Pancreas (tissue), 10 donors: ENCODE measurements around the gene IFNK. TPM values are rescaled to one million over a fixed set of nuclear protein-coding genes. Genes with fewer than 3 reads are reported as not detected.
A peak's percentile ranks its signal among the peaks of the same experiment; 100 is the strongest.

ENCODE experiments used
- ATAC-seq, 4 donors: fragments of 200-7000 bp; cut with Tn5 transposase; one replicate each; pipeline versions ENCODE4 v1.8.0 to v1.9.1; 2020; ENCODE audit warnings: mild to moderate bottlenecking in 4 of 4, moderate library complexity in 4 of 4
- DNase-seq, 6 donors: peaks; one replicate each; pipeline ENCODE4 v3.0.0-alpha.2; 2020
- FAIRE-seq: peaks from 2 replicates; lab custom pipeline; 2012; peaks lifted over from hg19 to GRCh38; lab: Jason Lieb, UNC
- H3K27ac ChIP-seq, 4 donors: fragments of 200-600 bp; sonication (generic); 1 replicate in 3 of 4; 2 replicates in 1 of 4; pipeline versions ENCODE4 v1.5.0 to v1.8.0; 2020
- H3K27me3 ChIP-seq, 4 donors: fragments of 200-600 bp; one replicate each; pipeline ENCODE4 v1.8.0; 2021
- H3K36me3 ChIP-seq, 3 donors: fragments of 200-600 bp; sonication (generic) in 1 of 3; one replicate each; pipeline versions ENCODE4 v1.5.0 to v1.8.0; 2020 to 2021
- H3K4me1 ChIP-seq, 3 donors: fragments of 200-600 bp; one replicate each; pipeline ENCODE4 v1.8.0; 2021
- H3K4me3 ChIP-seq, 4 donors: fragments of 200-600 bp; sonication (generic) in 2 of 4; one replicate each; pipeline versions ENCODE4 v1.5.0 to v1.8.0; 2020 to 2021
- H3K9me3 ChIP-seq, 4 donors: fragments of 200-600 bp; one replicate each; pipeline ENCODE4 v1.8.0; 2021
- CTCF ChIP-seq, 4 donors: fragments of 200-600 bp; sonication (generic) in 3 of 4; IDR thresholded peaks; one replicate each; pipeline versions ENCODE4 v1.5.0 to v1.8.0; 2021; ENCODE audit warnings: antibody characterized with exemption in 4 of 4
- WGBS, 2 donors: extraction: QIAGEN DNeasy Blood & Tissue Kit; methylation state at CpG; one replicate each; pipeline ENCODE4 v1.1.7; 2013; 5-methylcytosine and 5-hydroxymethylcytosine counted together
- intact Hi-C, 3 donors: fragments of 100-400 bp; cut with DNase I; formaldehyde crosslinking; loops; one replicate each; pipeline versions ENCODE4 v1.11.1 to v1.14.2; 2022
- polyA plus RNA-seq, 2 donors: library from polyadenylated mRNA; stranded (reverse); fragments of 200-250 nt; gene quantifications; one replicate each; pipeline ENCODE4 v1.2.3, GENCODE V29; 2013
- total RNA-seq, 6 donors: library from RNA; stranded (reverse); fragmentation: NEBNext Ultra II Directional in 4 of 6; extraction: Animal tissue kit (Norgen Biotek cat#: 25700) in 4 of 6; gene quantifications; one replicate each; pipeline versions ENCODE4 v1.2.1 to v1.2.4, GENCODE V29; 2021 to 2023
- donor health status: healthy with polysubstance abuse.
- donor health status: DM: no; HTN: no; CAD: no; lungs with moderate emphysema.
- donor health status: DM: no; HTN: no; CAD: no.
- donor health status: control.
- donor health status: control.
- donor health status: Bipolar disorder and iron deficiency.
- donor health status: DM: yes; HTN: yes; CAD: no.
- donor health status: DM: no; HTN: no; CAD: no.
- donor health status: DM: no; HTN: no; CAD: no.
- donor health status: DM: yes; HTN: yes; CAD: no.

IFNK gene
- total and polyA plus RNA-seq, 8 donors: not detected

- intact Hi-C loops: no loop called here
- Histone ChIP-seq H3K36me3 (no peaks in the 10 kb centered on the region), H3K4me3 (no peak overlapping the region), H3K27me3 (no peaks in the 10 kb centered on the region), H3K9me3 (no peaks in the 10 kb centered on the region), H3K27ac (no peak overlapping the region), H3K4me1 (no peaks in the 10 kb centered on the region)
- DNase-seq (no peak), FAIRE-seq (no peak), ATAC-seq (no peak)
- no peak for TF ChIP-seq CTCF (IDR thresholded peaks at IDR 0.05)
- 88 to 91% methylated on average over 2 of the region's 2 CpGs for WGBS, 2 donors
Measured at GRCh38 chr9:27482709-27483108, 41.4 kb upstream of the IFNK start.

GRCh38 chr9:27483576-27483975 is 40.5 kb upstream of the IFNK start:
- TF ChIP-seq CTCF (IDR thresholded peaks at IDR 0.05): no peak
- WGBS, 2 donors: 95 to 96% methylated on average over 6 of the region's 6 CpGs
- DNase-seq (no peak), FAIRE-seq (no peak), ATAC-seq (no peak)
- Histone ChIP-seq H3K4me3 (no peak overlapping the region), H3K27ac (no peak overlapping the region), H3K9me3 (no peaks in the 10 kb centered on the region), H3K36me3 (no peaks in the 10 kb centered on the region), H3K27me3 (no peaks in the 10 kb centered on the region), H3K4me1 (peaks cover 0 to 3% (median 0%) of the 10 kb centered on the region in 3 donors)
- intact Hi-C loops: no loop called here

- no peaks in the 10 kb centered on the region for H3K9me3 ChIP-seq
- no peaks in the 10 kb centered on the region for H3K36me3 ChIP-seq
- DNase-seq: no peak
- peaks cover 0 to 3% (median 0%) of the 10 kb centered on the region in 3 donors for H3K4me1 ChIP-seq
- 99 to 100% methylated on average over 1 of the region's 1 CpG for WGBS, 2 donors
- ATAC-seq: no peak
- H3K4me3 ChIP-seq: no peak overlapping the region
- intact Hi-C loops: no loop called here
- no peak for FAIRE-seq
- no peak for TF ChIP-seq CTCF (IDR thresholded peaks at IDR 0.05)
- no peak overlapping the region for H3K27ac ChIP-seq
- no peaks in the 10 kb centered on the region for H3K27me3 ChIP-seq
Measured at GRCh38 chr9:27485158-27485557, 38.9 kb upstream of the IFNK start.

- intact Hi-C loops: no loop called here
- no peaks in the 10 kb centered on the region for H3K9me3 ChIP-seq
- WGBS, 2 donors: 57 to 65% methylated on average over 5 of the region's 5 CpGs
- H3K4me3 ChIP-seq: no peak overlapping the region
- FAIRE-seq: no peak
- H3K36me3 ChIP-seq: no peaks in the 10 kb centered on the region
- no peak overlapping the region for H3K27ac ChIP-seq
- no peak for DNase-seq
- peaks cover 0 to 3% (median 0%) of the 10 kb centered on the region in 3 donors for H3K4me1 ChIP-seq
- H3K27me3 ChIP-seq: no peaks in the 10 kb centered on the region
- ATAC-seq: no peak
- no peak for TF ChIP-seq CTCF (IDR thresholded peaks at IDR 0.05)
Measured at GRCh38 chr9:27487128-27487640, 36.9 kb upstream of the IFNK start.

- DNase-seq (no peak), FAIRE-seq (no peak), ATAC-seq (peak in 2 of 4 donors; percentile 31 to 76)
- intact Hi-C loops: no loop called here
- no peaks in the 10 kb centered on the region for H3K27me3 ChIP-seq
- no peak overlapping the region for H3K4me3 ChIP-seq
- no peak for TF ChIP-seq CTCF (IDR thresholded peaks at IDR 0.05)
- no peak overlapping the region for H3K27ac ChIP-seq
- H3K4me1 ChIP-seq: peaks cover 0 to 3% (median 0%) of the 10 kb centered on the region in 3 donors
- H3K9me3 ChIP-seq: no peaks in the 10 kb centered on the region
- 94 to 100% methylated on average over 1 of the region's 1 CpG for WGBS, 2 donors
- H3K36me3 ChIP-seq: no peaks in the 10 kb centered on the region
Measured at GRCh38 chr9:27487927-27488326, 36.2 kb upstream of the IFNK start.
